Thoracic aorta endothelial cell (primary cell): Measurements from ENCODE around the gene KRTAP19-5. TPM values are rescaled to one million over a fixed set of nuclear protein-coding genes. Genes with fewer than 3 reads are reported as not detected.

Experiments
- small RNA-seq: library from RNA; depleted of rRNA; stranded (forward); fragments of <200 nt; gene quantifications from one replicate; pipeline ENCODE3, GENCODE V24; 2012
- total RNA-seq: library from RNA; depleted of rRNA; stranded (reverse); fragments of >200 nt; gene quantifications from 2 replicates; pipeline ENCODE4 v1.2.3, GENCODE V29; 2012

The KRTAP19-5 gene
- not detected in 2 replicates for total RNA-seq

DNA sequence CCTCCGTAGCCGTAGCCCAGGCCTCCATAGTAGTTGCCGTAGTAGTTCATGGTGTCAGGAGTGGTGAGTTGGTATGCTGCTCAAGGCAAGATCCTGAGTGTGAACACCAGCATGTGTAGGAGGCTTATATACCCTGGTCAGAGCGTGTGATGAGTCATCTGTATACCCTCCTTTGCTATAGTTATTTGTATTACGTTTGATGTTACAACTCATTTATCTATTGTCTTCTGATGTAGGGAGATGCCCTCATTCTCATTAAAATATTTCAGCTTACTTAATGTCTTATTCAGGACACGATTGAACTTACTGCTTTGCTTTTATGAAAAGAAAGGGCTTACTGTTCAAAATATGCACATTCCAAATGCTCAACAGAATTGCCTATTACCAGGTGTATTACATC, at the start of gene KRTAP19-5:
Gene KRTAP19-5, minus strand, starts transcription at position 101 of the 400 bp plus-strand sequence. Its CDS starts 51 bp downstream, at position 50.

DNA sequence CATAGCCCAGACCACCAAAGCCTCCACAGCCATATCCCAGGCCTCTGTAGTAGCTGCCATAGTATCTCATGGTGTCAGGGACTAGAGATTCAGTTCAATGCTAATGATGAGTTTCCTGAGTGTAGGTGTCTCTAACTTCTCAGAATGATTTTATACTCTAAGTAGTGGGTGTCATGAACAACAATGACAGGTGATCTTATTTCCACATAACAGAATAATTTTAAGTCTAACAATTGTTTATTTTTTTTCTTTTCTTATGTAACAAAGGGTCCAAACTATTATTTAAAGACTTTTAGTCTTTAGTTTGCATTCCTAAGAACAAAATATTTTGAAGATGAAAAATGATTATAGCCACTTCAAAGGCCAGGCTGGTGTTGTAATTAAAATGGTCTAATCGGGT, 39.8 kb upstream of the KRTAP19-5 start, which contains the start of gene KRTAP19-6:
Gene KRTAP19-6, minus strand, starts transcription at position 101 of the 400 bp plus-strand sequence. Its CDS starts 31 bp downstream, at position 70.

DNA sequence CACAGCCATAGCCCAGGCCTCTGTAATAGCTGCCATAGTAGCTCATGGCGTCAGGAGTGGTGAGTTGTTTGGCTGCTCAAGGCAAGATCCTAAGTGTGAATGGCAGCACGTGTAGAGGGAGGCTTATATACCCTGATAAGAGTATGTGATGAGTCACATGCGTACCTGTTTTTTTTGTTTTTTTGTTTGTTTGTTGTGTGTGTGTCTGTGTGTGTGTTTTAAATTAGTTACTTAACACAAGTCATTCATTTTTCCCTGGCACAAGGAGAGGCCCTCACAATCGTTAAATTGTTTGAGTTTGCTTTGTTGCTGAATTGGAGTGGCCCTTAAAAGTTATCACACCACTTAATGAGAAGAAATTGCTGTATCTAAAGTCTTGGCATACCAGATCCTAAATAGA, 4.9 kb downstream of the KRTAP19-5 start, which contains the start of gene KRTAP19-4:
Gene KRTAP19-4, minus strand, starts transcription at position 101 of the 400 bp plus-strand sequence. Its CDS starts 55 bp downstream, at position 46.

DNA sequence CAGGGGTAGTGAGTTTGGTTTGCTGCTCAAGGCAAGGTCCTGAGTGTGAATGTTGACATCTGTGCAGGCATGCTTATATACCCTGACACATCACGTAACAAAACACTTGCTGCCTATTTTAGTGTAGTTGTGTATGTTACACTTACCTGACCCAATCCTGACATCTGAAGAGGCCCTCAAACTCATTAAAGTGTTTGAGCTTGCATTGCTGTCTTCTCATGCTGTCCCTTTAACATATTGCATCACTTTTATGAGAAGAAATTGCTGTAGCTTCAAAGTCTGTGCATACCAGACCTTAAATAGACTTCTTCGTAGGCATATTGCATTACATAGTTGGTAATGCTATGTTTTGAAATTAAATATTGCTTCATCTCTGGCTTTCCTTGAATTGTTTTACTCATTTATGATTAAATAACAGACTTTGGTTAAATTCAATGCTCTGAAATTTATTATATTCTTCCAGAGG, 9.9 kb downstream of the KRTAP19-5 start, which contains the start of gene KRTAP19-3:
Gene KRTAP19-3, minus strand, starts transcription at position 51 of the 466 bp plus-strand sequence. CDS start 56 bp downstream, outside the sequence.

DNA sequence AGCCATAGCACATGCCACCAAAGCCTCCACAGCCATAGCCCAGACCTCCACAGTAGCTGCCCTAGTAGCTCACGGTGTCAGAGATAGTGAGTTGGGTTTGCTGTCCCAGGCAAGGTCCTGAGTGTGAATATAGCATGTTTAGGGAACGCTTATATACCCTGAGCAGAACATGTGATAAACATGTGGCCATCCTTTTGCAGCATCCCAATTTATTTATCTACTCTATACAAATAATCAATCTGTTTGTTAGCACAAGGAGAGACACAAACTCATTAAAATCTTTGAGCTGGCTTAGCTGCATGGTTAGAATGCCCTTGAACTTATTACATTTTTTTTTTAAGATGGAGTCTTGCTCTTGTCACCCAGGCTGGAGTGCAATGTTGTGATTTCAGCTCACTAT, 14.6 kb downstream of the KRTAP19-5 start, which contains the start of gene KRTAP19-2:
Gene KRTAP19-2, minus strand, starts transcription at position 101 of the 400 bp plus-strand sequence. Its CDS starts 88 bp downstream, at position 13.

DNA sequence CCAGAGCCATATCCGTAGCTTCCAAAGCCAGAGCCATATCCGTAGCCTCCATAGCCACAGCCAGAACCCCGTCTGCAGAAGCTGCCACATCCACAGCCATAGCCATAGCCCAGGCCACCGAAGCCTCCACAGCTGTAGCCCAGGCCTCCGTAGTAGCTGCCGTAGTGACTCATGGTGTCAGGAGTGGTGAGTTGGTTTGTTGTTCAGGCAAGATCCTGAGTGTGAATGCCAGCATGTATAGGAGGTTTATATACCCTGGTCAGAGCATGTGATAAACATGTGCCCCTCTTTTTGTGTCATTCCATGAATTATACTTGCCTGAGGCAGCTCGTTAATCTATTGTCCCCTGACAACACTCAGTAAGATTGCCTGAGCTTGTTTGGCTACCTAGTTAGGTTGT, 21.8 kb downstream of the KRTAP19-5 start, which contains the start of gene KRTAP19-1:
Gene KRTAP19-1, minus strand, starts transcription at position 223 of the 400 bp plus-strand sequence. Its CDS starts 50 bp downstream, at position 173.

Small RNAs within 50 kb of the gene (small RNA-seq; reads per million reads assigned to genes)
- gene AP000567.1 (not detected), gene KRTAP19-10P (not detected), gene KRTAP19-11P (not detected), gene KRTAP19-9P (not detected)

Other genes starting within 250 kb of the KRTAP19-5 start
- gene KRTAP24-1, start 219.2 kb downstream of the KRTAP19-5 start, total RNA-seq, result not detected in 2 replicates
- gene KRTAP25-1, start 212.6 kb downstream of the KRTAP19-5 start, total RNA-seq, result not detected in 2 replicates
- gene KRTAP26-1, start 181.8 kb downstream of the KRTAP19-5 start, total RNA-seq, result not detected in 2 replicates
- gene KRTAP27-1, start 164.4 kb downstream of the KRTAP19-5 start, total RNA-seq, result not detected in 2 replicates
- gene KRTAP23-1, start 153.5 kb downstream of the KRTAP19-5 start, total RNA-seq, result not detected in 2 replicates
- not detected in 2 replicates for gene KRTAP13-2, start 129.9 kb downstream of the KRTAP19-5 start, total RNA-seq
- gene KRTAP13-1, start 106.1 kb downstream of the KRTAP19-5 start, total RNA-seq, result not detected in 2 replicates
- gene KRTAP13-3, start 76.2 kb downstream of the KRTAP19-5 start, total RNA-seq, result not detected in 2 replicates
- not detected in 2 replicates for gene KRTAP13-4, start 71.9 kb downstream of the KRTAP19-5 start, total RNA-seq
- gene KRTAP15-1, start 61.9 kb downstream of the KRTAP19-5 start, total RNA-seq, result not detected in 2 replicates
- not detected in 2 replicates for gene KRTAP19-1, start 21.8 kb downstream of the KRTAP19-5 start, total RNA-seq
- gene KRTAP19-2, start 14.7 kb downstream of the KRTAP19-5 start, total RNA-seq, result not detected in 2 replicates
- not detected in 2 replicates for gene KRTAP19-3, start 10.1 kb downstream of the KRTAP19-5 start, total RNA-seq
- gene KRTAP19-4, start 5.0 kb downstream of the KRTAP19-5 start, total RNA-seq, result not detected in 2 replicates
- gene KRTAP19-6, start 39.7 kb upstream of the KRTAP19-5 start, total RNA-seq, result not detected in 2 replicates
- gene KRTAP19-7, start 59.2 kb upstream of the KRTAP19-5 start, total RNA-seq, result not detected in 2 replicates
- gene KRTAP22-2, start 88.3 kb upstream of the KRTAP19-5 start, total RNA-seq, result not detected in 2 replicates
- not detected in 2 replicates for gene KRTAP6-3, start 90.3 kb upstream of the KRTAP19-5 start, total RNA-seq
- not detected in 2 replicates for gene KRTAP6-2, start 96.8 kb upstream of the KRTAP19-5 start, total RNA-seq
- not detected in 2 replicates for gene KRTAP22-1, start 98.9 kb upstream of the KRTAP19-5 start, total RNA-seq
- not detected in 2 replicates for gene KRTAP6-1, start 111.8 kb upstream of the KRTAP19-5 start, total RNA-seq
- gene KRTAP20-1, start 114.3 kb upstream of the KRTAP19-5 start, total RNA-seq, result not detected in 2 replicates
- not detected in 2 replicates for gene KRTAP20-4, start 118.5 kb upstream of the KRTAP19-5 start, total RNA-seq
- not detected in 2 replicates for gene KRTAP20-2, start 133.1 kb upstream of the KRTAP19-5 start, total RNA-seq
- gene KRTAP20-3, start 140.7 kb upstream of the KRTAP19-5 start, total RNA-seq, result not detected in 2 replicates
- not detected in 2 replicates for gene KRTAP21-3, start 216.6 kb upstream of the KRTAP19-5 start, total RNA-seq
- not detected in 2 replicates for gene KRTAP21-2, start 245.1 kb upstream of the KRTAP19-5 start, total RNA-seq